GM23248 (cell line): Measurements from ENCODE around the gene COL27A1.

Experiments used
- EZH2 ChIP-seq: fragments of 200-600 bp; sonication (generic); IDR thresholded peaks from 2 replicates; pipeline ENCODE4 v1.6.1; 2018; ENCODE audit warnings: antibody characterized with exemption, mild to moderate bottlenecking; ENCODE audit not compliant: insufficient read depth, poor library complexity, severe bottlenecking
- EZH2phosphoT487 ChIP-seq: fragments of 200-600 bp; sonication (generic); IDR thresholded peaks from 2 replicates; pipeline ENCODE4 v1.6.1; 2018; ENCODE audit warnings: antibody characterized with exemption, moderate library complexity, mild to moderate bottlenecking, low read depth; ENCODE audit not compliant: insufficient read depth

DNA sequence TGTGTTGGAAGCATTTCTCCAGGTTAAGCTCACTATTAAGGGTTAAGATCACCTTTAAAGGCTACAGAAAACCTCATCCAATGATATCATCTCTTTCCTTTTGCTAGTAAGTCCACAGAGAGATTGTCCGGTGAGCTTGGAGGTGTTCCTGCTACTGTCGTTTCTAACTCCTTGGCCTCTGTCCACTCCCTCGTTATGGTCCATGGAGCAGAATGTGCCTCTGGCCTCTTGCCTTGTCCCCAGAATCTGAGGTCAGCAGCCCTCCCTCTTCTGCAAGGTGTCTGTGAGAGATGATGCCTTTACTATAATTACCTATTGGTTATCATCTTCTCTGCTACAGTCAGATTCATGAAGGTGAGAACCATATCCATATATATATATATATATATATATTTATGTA lies 189.4 kb downstream of the COL27A1 start:
- TF ChIP-seq EZH2phosphoT487 (no peak), EZH2 (no peak)
